ENCODE results near the gene CNTNAP2. TPM values are rescaled to one million over a fixed set of nuclear protein-coding genes. Genes with fewer than 3 reads are reported as not detected.

The CNTNAP2 gene
- total RNA-seq, 1 experiment from 2014 or later: 64.5 TPM

GRCh38 chr7:146636033-146636356 lies 519.4 kb downstream of the CNTNAP2 start:
- Histone ChIP-seq H2BK5ac (ENCODE audit: insufficient read length, low read length) (no peak overlapping the region), H3K14ac (ENCODE audit: insufficient read depth, low read length) (no peak overlapping the region), H3K27me3 (ENCODE audit: insufficient read depth, low read length) (no peaks in the 10 kb centered on the region), H4K91ac (ENCODE audit: insufficient read length, low read depth, low read length) (no peak overlapping the region), H3K23me2 (ENCODE audit: insufficient read length, low read depth, low read length, poor library complexity, severe bottlenecking) (no peaks in the 10 kb centered on the region), H4K8ac (replicated peaks; ENCODE audit: insufficient read length, low read depth, low read length) (no peak overlapping the region), H3K4me1 (ENCODE audit: insufficient read depth, low read length) (no peaks in the 10 kb centered on the region), H3T11ph (ENCODE audit: low read length) (no peak overlapping the region), H3K4ac (ENCODE audit: low read depth, low read length) (no peak overlapping the region), H4K5ac (ENCODE audit: insufficient read length, low read depth, low read length) (no peak overlapping the region), H3K23ac (ENCODE audit: insufficient read length, low read depth, low read length) (no peak overlapping the region), H3K79me1 (ENCODE audit: insufficient read depth, low read depth, low read length, poor library complexity, severe bottlenecking) (no peaks in the 10 kb centered on the region), H2BK120ac (ENCODE audit: low read depth, low read length, poor library complexity, severe bottlenecking) (no peak overlapping the region), H3K4me2 (ENCODE audit: insufficient read depth, insufficient read length, low read length) (no peak overlapping the region), H2BK12ac (ENCODE audit: insufficient read length, low read depth, low read length) (no peak overlapping the region), H3K9me3 (ENCODE audit: control insufficient read depth, low read depth, low read length) (no peaks in the 10 kb centered on the region), H3K56ac (ENCODE audit: insufficient read length, low read depth, low read length) (no peak overlapping the region), H3K18ac (ENCODE audit: insufficient read length, low read depth, low read length) (no peak overlapping the region), H2AK5ac (ENCODE audit: insufficient read length, low read length) (no peak overlapping the region), H3K79me2 (ENCODE audit: insufficient read depth, low read length) (no peaks in the 10 kb centered on the region), H2AFZ (ENCODE audit: low read length) (no peak overlapping the region), H3K27ac (ENCODE audit: insufficient read length, low read depth, low read length) (no peak overlapping the region), H3K9ac (ENCODE audit: extremely low read depth, insufficient read length, low read length) (no peak overlapping the region), H2BK20ac (ENCODE audit: low read depth, low read length, poor library complexity, severe bottlenecking) (no peak overlapping the region), H2BK15ac (ENCODE audit: low read depth, low read length) (no peak overlapping the region), H4K20me1 (ENCODE audit: control insufficient read depth, insufficient read depth, insufficient read length) (no peaks in the 10 kb centered on the region)
- no peak for TF ChIP-seq CTCF (conservative IDR thresholded peaks at IDR 0.05)
- no peaks in the 10 kb centered on the region for H3K36me3 Mint-ChIP-seq (ENCODE audit: insufficient read depth in 1 of 3, low read depth in 3 of 3)
- H3K4me1 Mint-ChIP-seq: peaks cover 10% of the 10 kb centered on the region in 2 experiments
- H3K9me3 Mint-ChIP-seq: no peaks in the 10 kb centered on the region
- H3K27me3 Mint-ChIP-seq (ENCODE audit: low read depth): no peaks in the 10 kb centered on the region
- H3K4me3 Mint-ChIP-seq: no peak overlapping the region
- H3K27ac Mint-ChIP-seq: 0 out of 7 replicates have a peak overlapping the region, but pooled peaks of 1 of the 3 experiments have one; percentile 49
- DNase-seq: no peak
- WGBS (ENCODE audit: extremely low coverage, insufficient read length, low lambda C conversion rate): no CpG with 5 or more reads among the region's 4 CpGs
